Keratinocyte (primary cell): ENCODE results near the gene FN3K.

Experiments
- EZH2 ChIP-seq: IDR thresholded peaks from one replicate; pipeline ENCODE4 v1.6.1; 2012; ENCODE audit warnings: inconsistent platforms, mild to moderate bottlenecking, low read length, moderate library complexity
- TF ChIP-seq, protein P1 (sequence below), 3 experiments: IDR thresholded peaks in 1 of 3; conservative IDR thresholded peaks in 1 of 3; optimal IDR thresholded peaks in 1 of 3; 2 replicates in 2 of 3; 3 replicates in 1 of 3; pipeline versions ENCODE3 to v1.5.1; 2011; ENCODE audit warnings: low read length in 3 of 3, mild to moderate bottlenecking in 3 of 3, moderate library complexity in 2 of 3, control low read depth in 1 of 3, inconsistent platforms in 1 of 3; ENCODE audit not compliant: insufficient read depth in 2 of 3; ENCODE audit errors: extremely low read depth in 1 of 3

DNA sequence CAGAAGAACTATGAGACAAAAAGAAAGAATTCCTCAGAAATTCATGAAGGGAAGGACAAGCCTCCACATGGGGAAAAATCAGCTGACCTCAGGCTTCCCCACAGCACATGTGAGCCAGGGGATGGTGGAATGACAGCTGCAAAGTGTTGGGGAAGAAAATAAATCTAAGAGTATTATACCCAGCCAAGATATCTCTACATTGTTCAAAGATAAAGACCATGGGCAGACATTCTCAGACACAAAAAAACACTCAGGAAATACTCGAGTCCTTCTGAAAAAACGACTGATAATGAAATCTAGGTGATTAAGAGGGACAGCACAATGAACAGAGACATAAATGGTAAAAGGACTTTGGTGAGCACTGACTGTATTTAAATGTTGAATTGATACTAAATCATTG is 40.8 kb upstream of the FN3K start:
- TF ChIP-seq, protein P1, sequence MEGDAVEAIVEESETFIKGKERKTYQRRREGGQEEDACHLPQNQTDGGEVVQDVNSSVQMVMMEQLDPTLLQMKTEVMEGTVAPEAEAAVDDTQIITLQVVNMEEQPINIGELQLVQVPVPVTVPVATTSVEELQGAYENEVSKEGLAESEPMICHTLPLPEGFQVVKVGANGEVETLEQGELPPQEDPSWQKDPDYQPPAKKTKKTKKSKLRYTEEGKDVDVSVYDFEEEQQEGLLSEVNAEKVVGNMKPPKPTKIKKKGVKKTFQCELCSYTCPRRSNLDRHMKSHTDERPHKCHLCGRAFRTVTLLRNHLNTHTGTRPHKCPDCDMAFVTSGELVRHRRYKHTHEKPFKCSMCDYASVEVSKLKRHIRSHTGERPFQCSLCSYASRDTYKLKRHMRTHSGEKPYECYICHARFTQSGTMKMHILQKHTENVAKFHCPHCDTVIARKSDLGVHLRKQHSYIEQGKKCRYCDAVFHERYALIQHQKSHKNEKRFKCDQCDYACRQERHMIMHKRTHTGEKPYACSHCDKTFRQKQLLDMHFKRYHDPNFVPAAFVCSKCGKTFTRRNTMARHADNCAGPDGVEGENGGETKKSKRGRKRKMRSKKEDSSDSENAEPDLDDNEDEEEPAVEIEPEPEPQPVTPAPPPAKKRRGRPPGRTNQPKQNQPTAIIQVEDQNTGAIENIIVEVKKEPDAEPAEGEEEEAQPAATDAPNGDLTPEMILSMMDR (optimal IDR thresholded peaks at IDR 0.05 in 1 of 3, IDR thresholded peaks at IDR 0.05 in 1 of 3, conservative IDR thresholded peaks at IDR 0.05 in 1 of 3; ENCODE audit: extremely low read depth in 1 of 3, insufficient read depth in 2 of 3, low read length in 3 of 3): no peak
- TF ChIP-seq EZH2: no peak
